IMR-90 (cell line): ENCODE results near the gene CPB1.

Source experiments
- BHLHE40 ChIP-seq: fragments of 150-350 bp; IDR thresholded peaks from 2 replicates; pipeline ENCODE4 v1.6.1; 2016; ENCODE audit warnings: mild to moderate bottlenecking, low read depth, low read length
- CEBPB ChIP-seq: IDR thresholded peaks from 2 replicates; pipeline ENCODE4 v1.6.1; 2012; ENCODE audit warnings: low read depth, low read length, improper control_type of control experiment
- MXI1 ChIP-seq: IDR thresholded peaks from 2 replicates; pipeline ENCODE4 v1.6.1; 2012; ENCODE audit warnings: low read depth, mild to moderate bottlenecking, low read length, moderate library complexity, borderline replicate concordance
- POLR2A ChIP-seq: IDR thresholded peaks from 2 replicates; pipeline ENCODE4 v1.6.1; 2012; ENCODE audit warnings: mild to moderate bottlenecking, low read depth, low read length
- RAD21 ChIP-seq: IDR thresholded peaks from 2 replicates; pipeline ENCODE4 v1.6.1; 2012; ENCODE audit warnings: low read length, improper control_type of control experiment
- RCOR1 ChIP-seq: IDR thresholded peaks from 2 replicates; pipeline ENCODE4 v1.6.1; 2012; ENCODE audit warnings: mild to moderate bottlenecking, low read length, improper control_type of control experiment; ENCODE audit not compliant: insufficient replicate concordance
- RFX5 ChIP-seq: IDR thresholded peaks from 2 replicates; pipeline ENCODE4 v1.8.0; 2012; ENCODE audit warnings: low read depth, mild to moderate bottlenecking, low read length, moderate library complexity
- SMC3 ChIP-seq: fragments of 150-350 bp; IDR thresholded peaks from 2 replicates; pipeline ENCODE4 v1.6.1; 2016; ENCODE audit warnings: low read depth, mild to moderate bottlenecking, antibody characterized with exemption, low read length, moderate library complexity
- TF ChIP-seq, protein P1 (sequence below): conservative IDR thresholded peaks from 2 replicates; pipeline ENCODE4 v1.5.1; 2012; ENCODE audit warnings: mild to moderate bottlenecking, low read depth, low read length, improper control_type of control experiment

DNA sequence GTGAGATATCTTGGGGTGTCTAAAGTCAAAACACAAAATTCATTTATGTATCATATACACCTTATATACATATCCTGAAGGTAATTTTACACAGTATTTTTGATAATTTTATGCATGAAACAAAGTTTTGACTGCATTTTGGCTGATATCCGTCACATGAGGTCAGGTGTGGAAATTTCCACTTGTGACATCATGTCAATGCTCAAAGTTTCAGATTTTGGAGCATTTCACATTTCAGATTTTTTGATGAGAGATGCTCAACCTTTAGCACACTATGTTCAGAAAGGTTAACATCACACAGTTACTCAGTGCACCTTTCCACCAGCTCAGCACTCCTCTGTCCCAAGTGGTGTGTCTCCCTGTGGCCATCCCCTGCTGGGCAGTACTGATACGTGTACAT, 37.7 kb upstream of the CPB1 start:
- TF ChIP-seq, protein P1, sequence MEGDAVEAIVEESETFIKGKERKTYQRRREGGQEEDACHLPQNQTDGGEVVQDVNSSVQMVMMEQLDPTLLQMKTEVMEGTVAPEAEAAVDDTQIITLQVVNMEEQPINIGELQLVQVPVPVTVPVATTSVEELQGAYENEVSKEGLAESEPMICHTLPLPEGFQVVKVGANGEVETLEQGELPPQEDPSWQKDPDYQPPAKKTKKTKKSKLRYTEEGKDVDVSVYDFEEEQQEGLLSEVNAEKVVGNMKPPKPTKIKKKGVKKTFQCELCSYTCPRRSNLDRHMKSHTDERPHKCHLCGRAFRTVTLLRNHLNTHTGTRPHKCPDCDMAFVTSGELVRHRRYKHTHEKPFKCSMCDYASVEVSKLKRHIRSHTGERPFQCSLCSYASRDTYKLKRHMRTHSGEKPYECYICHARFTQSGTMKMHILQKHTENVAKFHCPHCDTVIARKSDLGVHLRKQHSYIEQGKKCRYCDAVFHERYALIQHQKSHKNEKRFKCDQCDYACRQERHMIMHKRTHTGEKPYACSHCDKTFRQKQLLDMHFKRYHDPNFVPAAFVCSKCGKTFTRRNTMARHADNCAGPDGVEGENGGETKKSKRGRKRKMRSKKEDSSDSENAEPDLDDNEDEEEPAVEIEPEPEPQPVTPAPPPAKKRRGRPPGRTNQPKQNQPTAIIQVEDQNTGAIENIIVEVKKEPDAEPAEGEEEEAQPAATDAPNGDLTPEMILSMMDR: no peak
- TF ChIP-seq MXI1 (no peak), RAD21 (no peak), RCOR1 (no peak), CEBPB (no peak), POLR2A (no peak), SMC3 (no peak), BHLHE40 (no peak), RFX5 (no peak)
